Measurements from ENCODE around the gene TRABD2A.

DNA sequence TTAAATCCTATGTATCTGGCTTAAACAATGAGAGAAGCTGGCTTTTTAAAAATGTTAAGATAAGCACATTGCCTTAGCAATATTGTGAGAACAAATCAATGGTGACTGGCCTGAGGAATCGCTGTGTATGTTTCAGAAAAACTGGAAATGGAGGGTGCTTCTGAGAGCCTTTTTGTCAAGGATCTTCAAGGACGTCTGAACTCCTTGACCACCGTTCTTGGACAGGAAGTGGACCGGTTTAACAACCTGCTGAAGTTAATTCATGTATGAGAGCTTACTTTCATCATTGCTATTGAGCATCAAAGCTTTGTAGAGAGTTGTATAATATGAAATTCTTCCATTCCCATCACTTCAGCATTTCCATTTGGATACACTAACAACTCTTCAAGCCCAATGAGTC lies 72.6 kb downstream of the TRABD2A start:
- TF ChIP-seq, protein P1, sequence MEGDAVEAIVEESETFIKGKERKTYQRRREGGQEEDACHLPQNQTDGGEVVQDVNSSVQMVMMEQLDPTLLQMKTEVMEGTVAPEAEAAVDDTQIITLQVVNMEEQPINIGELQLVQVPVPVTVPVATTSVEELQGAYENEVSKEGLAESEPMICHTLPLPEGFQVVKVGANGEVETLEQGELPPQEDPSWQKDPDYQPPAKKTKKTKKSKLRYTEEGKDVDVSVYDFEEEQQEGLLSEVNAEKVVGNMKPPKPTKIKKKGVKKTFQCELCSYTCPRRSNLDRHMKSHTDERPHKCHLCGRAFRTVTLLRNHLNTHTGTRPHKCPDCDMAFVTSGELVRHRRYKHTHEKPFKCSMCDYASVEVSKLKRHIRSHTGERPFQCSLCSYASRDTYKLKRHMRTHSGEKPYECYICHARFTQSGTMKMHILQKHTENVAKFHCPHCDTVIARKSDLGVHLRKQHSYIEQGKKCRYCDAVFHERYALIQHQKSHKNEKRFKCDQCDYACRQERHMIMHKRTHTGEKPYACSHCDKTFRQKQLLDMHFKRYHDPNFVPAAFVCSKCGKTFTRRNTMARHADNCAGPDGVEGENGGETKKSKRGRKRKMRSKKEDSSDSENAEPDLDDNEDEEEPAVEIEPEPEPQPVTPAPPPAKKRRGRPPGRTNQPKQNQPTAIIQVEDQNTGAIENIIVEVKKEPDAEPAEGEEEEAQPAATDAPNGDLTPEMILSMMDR (IDR thresholded peaks at IDR 0.05; ENCODE audit: insufficient read depth, low read length) = no peak
- TF ChIP-seq, protein P2, sequence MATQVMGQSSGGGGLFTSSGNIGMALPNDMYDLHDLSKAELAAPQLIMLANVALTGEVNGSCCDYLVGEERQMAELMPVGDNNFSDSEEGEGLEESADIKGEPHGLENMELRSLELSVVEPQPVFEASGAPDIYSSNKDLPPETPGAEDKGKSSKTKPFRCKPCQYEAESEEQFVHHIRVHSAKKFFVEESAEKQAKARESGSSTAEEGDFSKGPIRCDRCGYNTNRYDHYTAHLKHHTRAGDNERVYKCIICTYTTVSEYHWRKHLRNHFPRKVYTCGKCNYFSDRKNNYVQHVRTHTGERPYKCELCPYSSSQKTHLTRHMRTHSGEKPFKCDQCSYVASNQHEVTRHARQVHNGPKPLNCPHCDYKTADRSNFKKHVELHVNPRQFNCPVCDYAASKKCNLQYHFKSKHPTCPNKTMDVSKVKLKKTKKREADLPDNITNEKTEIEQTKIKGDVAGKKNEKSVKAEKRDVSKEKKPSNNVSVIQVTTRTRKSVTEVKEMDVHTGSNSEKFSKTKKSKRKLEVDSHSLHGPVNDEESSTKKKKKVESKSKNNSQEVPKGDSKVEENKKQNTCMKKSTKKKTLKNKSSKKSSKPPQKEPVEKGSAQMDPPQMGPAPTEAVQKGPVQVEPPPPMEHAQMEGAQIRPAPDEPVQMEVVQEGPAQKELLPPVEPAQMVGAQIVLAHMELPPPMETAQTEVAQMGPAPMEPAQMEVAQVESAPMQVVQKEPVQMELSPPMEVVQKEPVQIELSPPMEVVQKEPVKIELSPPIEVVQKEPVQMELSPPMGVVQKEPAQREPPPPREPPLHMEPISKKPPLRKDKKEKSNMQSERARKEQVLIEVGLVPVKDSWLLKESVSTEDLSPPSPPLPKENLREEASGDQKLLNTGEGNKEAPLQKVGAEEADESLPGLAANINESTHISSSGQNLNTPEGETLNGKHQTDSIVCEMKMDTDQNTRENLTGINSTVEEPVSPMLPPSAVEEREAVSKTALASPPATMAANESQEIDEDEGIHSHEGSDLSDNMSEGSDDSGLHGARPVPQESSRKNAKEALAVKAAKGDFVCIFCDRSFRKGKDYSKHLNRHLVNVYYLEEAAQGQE (IDR thresholded peaks at IDR 0.05; ENCODE audit: insufficient replicate concordance, low read depth) = no peak
- TF ChIP-seq POLR2AphosphoS5 (IDR thresholded peaks at IDR 0.05; ENCODE audit: low read depth) (no peak), GABPA (IDR thresholded peaks at IDR 0.05; ENCODE audit: low read depth) (no peak)
